Measurements from ENCODE around the gene LRP6.
"Not testable (repeated sequence)": the region's sequence is repeated elsewhere in the genome, so short reads cannot be mapped to it uniquely, and the experiment has no call there.

The LRP6 gene

DNA sequence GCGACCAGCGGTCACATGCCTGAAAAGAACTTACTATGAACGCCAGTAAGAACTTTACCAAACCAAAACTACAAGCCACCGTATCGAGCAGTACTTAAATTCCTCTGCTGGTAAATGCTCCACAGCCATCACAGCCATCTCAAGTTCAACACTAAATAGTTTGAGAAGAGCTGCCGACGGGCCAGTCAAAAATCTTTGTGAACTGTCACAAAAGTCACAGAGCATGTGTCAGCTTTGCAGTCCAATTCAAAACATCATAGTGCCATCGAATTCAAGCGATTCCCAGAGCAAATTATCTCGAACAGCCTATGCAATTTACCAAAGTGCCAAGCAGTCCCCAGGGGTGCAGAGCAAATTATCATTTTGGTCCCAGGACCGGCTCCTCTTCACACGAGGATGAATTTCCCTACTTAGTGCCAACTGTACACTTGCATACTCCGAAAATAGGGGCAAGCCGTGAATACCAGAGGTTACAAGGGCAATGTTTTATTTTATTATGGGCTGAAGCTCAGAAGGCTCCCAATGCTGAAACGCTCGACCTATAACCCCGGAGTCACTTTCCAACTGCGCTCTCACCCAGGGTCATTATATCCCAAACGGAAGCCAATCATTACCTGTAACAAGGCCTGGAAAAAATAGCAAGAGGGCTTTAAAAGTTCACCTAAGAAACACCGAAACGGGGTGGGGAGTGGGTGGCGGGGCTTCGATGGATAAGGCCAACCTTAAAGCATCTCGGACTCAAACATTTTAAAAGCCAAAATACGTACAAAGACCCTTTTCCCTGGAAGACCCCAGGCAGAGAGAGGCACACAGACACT is 1.1 kb downstream of the LRP6 start:
- DNase-seq (ENCODE audit: low read depth in 2 of 2): no peak

DNA sequence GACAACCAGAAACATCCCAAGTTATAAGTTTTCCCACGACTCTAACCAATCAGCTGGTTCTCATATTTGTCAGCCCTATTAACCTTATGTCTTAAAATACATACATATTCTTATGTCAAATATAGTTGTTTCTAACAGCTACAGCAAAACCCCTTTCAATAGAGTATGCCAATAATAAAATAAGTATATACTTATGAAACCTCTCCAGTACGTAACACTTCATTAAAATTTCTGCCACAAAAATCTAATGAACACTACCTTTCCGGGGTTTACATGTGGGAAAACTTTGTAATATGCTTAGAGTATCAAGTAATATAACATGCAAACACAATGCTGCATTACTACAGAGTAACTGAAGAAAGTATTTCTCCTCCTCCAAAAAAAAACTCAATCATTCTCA is 1.8 kb downstream of the LRP6 start:
- no peak for DNase-seq (ENCODE audit: low read depth in 2 of 2)

DNA sequence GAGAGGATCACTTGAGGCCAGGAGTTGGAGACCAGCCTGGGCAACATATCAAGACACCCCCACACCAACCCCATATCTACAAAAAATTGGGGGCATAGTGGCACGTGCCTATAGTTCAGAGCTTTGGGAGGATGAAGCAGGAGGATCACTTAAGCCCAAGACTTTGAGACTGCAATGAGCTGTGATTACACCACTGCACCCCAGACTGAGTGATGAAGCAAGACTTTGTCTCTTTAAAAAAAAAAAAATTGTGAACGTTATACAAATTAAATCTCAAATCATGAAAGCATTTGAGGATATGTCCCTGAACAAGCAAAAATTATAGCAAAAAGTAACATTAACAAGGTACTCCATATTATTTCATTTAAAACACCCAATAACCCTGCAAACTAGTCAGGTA is 2.9 kb downstream of the LRP6 start:
- no peak for DNase-seq (ENCODE audit: low read depth in 2 of 2)

DNA sequence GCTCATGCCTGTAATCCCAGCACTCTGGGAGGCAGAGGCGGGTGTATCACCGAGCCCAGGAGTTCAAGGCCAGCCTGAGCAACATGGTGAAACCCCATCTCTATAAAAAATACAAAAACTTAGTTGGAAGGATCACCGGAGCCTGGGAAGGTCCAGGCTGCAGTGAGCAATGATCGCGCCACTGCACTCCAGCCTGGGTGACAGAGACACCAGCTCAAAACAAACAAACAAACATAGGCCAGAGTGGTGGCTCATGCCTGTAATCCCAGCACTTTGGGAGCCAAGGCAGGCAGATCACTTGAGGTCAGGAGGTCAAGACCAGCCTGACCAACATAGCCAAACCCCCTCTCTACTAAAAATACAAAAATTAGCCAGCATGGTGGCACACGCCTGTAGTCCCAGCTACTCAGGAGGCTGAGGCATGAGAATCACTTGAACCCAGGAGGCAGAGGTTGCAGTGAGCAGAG is 10.5 kb downstream of the LRP6 start:
- not testable (repeated sequence) for DNase-seq (ENCODE audit: low read depth in 2 of 2)

DNA sequence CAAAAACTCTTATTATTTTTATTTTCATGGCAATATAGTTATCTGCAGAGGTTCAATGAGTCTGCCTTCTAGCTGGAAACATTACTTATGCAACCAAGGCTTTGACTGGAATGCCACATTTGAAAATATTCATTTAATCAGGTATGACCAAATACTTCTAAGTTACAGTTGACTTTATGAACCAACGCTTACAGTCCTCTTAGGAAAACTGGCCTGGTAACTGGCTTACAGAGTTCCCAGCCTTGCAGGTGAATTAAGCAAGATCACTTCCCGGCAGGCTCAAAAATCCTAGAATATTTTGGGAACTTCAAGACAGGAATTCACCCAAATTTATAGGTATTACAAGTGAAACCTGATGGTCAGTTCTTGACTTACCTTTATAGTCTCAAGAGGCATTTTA is 12.3 kb downstream of the LRP6 start:
- DNase-seq (ENCODE audit: low read depth in 2 of 2): no peak

DNA sequence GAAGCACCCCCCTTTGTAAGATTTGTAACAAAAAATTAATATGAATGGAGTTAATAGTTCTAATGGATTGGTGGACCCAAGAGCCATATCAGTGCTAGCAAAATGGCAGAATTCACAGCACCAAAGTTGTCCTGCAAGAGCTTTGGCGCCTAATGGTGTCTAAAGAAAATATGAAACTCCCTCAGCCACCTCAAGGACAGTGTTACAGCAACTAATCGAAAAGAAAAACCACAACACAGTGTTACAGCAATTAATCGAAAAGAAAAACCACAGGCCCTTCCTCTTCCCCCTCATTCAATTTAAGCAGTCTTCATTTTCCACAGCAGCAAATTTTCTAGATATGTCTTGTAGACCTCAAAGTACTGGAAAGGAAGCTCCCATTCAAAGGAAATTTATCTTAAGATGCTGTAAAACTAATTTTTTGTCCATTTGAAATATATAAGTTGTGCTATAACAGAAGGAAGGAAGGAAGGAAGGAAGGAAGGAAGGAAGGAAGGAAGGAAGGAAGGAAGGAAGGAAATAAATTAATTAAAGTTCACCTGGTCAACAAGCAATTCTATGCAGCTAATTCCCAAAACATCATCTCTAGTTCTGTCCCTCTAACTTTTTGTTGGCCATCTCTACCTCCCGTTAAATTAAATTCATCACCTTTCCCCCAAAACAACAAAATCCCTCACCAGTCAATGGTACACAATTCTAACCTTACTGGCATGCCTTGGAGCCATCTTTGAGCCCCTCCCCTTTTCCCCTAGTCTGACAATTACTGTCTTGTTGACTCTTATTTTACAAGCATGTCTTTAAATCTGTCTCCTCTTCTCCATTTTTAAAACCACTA is 17.4 kb downstream of the LRP6 start:
- DNase-seq (ENCODE audit: low read depth in 2 of 2): no peak

DNA sequence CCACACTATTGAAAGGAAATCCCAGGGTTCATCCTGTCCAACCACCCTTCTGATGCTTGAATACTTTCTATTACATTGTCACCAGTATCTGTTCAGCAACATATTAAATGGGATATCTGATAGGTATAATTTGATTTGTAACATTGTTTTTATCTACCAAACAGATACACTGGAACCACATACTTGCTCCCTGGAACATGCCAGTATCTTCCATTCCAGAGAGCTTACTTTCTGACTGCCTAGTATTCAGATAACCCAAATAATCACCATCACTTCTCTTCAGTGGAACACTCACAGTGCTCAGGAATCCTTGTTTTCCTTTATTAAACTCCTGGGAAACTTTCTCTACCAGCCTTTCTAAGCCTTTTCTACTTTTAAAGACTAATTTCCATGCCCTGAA is 19.3 kb downstream of the LRP6 start:
- no peak for DNase-seq (ENCODE audit: low read depth in 2 of 2)

DNA sequence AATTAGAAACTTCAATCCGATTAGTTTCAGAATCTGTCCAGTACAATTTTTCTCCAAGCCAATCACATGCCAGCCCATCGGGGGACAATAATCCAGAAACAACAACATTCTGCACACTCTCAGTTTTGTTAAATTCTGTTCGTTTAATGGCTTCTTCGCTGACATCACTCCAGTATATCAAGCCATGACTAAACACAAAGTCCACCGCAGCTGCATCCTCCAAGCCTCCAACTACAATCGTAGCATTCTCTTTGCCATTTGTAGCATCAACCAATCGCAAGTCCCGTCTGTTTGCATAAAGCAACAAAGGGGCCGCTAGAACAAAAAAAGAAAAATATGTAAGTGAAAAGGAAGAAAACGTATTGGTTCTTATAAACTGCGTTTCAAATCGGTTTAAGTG is 22.5 kb downstream of the LRP6 start:
- DNase-seq (ENCODE audit: low read depth in 2 of 2): no peak

DNA sequence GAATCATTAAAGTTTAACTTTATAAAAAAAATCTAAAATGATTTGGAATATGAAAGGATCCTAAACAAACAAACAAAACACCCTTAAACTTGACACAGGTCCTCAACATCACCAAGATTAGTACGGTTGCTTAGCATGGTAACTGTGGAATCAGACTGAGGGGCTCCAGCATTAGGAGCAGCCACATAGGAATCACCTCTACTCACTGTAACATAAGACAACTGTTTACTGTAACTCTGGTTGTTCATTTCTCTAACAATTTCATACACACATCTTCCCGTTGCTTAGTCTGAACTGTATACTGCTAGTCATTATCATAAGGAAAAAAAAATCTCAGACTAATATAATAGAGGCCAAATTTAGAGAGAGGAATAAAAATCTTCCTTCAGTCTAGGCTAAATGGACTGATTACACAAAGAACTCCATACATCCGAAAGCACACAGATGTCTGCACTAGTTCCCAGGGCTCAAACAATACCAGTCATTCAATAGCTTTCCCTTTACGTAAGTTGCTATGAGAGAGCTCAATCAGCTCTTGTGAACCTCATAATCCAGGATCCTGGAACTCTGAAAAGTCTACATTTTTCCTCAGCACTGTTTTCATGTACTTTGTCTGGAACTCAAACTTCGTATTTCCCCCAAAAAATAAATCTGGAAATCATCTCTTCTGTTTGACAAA is 26.0 kb downstream of the LRP6 start:
- no peak for DNase-seq (ENCODE audit: low read depth in 2 of 2)

DNA sequence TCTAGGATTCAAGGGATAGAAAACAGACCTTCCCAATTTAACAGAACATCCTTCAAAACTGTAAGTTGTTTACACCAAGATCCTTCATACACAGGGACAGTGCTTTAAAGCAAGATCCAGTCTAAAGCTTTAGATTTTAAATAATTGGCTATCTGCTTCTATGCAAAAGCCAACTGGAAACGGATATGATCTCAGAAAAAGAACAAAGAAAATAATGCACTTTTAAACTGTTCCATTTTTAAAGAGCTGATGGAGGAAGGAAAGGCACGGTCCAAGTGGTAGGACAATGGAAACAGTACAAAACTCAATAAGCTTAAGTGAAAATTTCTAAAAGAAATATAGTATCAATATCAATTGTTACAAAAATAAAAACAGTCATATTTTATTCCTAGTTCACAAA is 27.7 kb downstream of the LRP6 start:
- no peak for DNase-seq (ENCODE audit: low read depth in 2 of 2)

DNA sequence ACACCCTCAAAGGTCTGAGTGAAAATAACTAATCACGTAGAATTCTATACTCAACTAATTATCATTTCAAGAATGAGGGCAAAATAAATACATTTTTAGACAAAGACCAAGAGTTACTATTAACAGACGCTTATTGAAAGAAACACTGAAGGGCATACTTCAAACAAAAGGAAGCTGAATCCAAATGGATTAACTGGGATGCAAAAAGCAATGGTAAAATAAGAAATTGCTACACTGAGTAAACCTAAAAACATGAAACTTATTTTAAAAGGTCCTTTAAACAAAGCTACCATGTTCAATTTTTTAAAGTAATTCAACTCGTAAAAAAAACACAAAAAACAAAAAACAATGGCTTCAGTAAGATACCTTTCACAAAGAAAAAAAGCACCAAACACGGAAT is 28.2 kb downstream of the LRP6 start:
- no peak for DNase-seq (ENCODE audit: low read depth in 2 of 2)

DNA sequence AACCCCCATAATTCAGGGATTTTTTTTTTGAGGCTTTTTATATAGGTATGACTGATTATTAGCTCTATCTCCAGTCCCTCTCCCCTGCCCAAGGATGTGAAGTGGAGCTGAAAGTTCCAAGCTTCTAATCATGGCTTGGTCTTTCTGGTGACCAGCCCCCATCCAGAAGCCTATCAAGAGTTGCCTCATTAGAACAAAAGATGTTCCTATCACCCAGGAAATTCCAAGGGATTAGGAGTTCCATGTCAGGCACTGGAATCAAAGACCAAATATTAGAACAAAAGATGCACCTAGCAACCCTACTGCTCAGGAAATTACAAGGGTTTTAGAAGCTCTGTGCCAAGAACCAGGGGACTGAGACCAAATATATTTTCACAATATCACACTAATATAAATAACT is 29.9 kb downstream of the LRP6 start:
- no peak for DNase-seq (ENCODE audit: low read depth in 2 of 2)

DNA sequence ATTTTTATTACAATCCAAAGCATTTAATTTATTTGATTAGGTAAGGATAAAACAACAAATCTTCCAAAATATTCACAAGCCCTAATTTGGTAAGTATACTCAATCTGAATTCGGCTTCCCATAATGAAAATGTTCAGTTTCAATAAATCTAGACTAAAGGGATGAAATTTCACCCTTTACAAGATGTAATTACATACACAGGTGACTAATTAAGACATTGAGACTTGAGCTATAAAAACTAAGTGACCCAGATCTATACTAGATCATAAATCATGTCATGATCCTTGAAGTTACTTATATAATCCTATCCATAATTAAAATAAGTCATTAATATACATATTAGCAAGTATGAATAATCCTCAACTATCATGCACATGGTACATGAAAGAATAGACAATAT is 36.6 kb downstream of the LRP6 start:
- DNase-seq (ENCODE audit: low read depth in 2 of 2): no peak

DNA sequence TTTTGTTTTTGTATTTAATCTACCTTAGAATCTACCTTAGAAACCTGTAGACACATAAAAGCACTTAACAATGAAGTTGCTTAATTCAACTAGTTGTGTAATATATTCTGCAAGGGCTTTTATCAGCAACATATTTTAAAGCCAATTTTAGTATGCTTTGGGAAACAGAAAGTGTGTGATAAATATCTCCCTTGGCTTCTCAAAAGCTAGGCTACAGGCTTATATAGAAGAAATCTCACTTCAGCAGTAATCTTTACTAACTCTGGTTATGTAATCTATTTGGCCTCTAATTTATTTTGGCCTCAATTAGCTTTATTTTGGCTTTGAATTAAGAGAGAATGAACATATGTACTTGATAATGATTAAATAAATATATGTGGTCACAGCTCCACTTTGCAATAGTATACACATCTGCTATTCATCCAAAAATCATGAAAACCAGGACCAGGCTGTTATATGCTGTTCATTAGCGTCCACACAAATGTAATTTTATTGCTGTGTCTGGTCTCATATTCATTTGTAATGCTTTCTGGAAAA is 37.2 kb downstream of the LRP6 start:
- no peak for DNase-seq (ENCODE audit: low read depth in 2 of 2)

DNA sequence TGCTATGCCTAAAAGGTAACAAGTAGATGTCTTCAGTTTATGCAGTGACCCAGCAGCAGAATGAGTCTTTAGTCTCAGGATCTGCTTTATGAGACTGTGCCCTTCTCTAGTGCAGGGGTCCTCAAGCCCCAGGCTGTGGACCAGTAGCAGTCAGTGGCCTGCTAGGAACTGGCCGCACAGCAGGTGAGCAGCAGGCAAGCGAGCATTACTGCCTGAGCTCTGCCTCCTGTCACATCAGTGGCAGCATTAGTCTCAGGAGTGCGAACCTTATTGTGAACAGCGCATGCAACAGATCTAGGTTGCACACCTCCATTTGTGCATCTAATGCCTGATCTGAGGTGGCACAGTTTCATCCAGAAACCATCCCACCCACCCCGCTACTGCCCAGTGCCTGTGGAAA is 38.4 kb downstream of the LRP6 start:
- DNase-seq (ENCODE audit: low read depth in 2 of 2): no peak

DNA sequence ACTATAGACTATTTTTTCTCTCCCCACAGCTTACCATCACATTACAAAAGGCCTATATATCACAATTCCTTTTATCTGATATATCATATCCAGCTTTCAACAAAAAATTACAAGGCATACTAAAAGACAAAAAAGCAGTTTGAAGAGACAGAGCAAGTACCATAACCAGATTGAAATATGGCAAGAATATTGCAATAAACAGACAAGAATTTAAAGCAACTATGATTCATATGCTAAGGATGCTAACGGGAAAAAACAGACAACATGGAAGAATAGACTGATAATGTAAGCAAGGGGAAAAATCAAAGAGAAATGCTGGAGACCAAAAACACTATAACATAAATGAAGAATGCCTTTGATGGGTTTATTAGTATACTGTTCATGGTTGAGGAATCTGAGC is 40.7 kb downstream of the LRP6 start:
- DNase-seq (ENCODE audit: low read depth in 2 of 2): no peak

DNA sequence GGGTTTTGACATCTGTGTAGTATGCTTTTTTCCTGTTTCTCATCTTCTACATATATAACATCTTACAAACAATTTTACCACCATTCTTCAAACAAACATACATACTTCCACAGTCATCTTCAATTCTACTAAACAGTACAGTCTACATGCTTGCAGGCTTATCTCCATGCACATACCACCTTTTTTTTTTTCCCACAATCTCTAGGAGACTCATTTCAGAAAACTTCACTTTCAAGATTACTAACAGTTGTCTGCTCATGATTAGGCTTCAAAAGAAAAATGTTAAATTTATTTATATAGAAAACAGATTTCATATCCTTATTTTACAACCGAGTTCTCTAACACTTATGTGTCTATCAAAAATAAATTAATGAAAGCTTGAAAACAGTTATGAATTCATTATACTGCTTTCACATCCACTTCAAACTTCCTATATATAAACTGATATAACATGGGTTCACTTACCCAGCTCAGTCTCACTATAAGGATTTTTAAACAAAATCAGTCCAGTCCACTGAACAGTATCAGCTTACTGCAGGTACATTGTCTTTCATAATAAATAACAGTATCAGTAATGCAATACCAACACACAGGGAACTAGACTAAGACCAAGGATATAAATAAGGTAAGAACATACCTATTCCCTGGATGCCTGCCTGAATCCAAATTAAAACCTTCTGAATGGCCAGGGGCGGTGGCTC is 42.5 kb downstream of the LRP6 start:
- no peak for DNase-seq (ENCODE audit: low read depth in 2 of 2)

DNA sequence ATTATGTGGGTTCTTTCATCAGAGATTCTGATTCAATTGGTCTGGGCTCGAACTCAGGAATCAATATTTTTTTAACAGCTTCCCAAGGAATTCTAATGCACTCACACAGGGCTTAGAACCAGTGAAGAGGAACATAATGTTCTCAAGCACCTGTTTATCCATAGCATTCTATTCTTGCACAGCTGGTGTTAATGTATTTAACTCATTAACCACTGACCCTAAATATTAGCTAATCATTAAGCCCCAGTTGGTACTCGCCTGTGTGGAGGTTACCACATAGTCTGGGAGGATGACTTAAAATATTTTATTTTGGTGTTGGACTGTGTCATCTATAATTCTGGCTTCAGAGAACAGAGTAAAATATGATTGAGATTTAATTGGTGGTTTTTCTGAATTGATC is 45.3 kb downstream of the LRP6 start:
- no peak for DNase-seq (ENCODE audit: low read depth in 2 of 2)

DNA sequence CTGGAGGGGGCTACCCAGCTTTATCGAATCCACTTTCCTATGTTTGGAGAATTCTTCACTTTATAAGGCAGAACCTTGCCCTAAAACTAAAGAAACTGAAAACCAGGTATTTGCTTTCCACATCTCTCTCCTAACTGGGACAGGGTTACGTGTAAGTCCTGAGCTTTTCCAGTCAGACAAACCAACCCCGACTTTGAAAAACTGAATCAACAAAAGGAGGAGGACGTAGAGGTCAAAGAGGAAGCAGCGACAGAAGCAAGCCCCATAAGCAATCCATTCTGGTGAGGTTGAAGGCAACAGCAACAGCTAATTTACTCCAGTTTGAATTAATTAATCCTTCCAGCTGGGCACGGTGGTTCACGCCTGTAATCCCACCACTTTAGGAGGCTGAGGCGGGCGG is 47.2 kb downstream of the LRP6 start:
- no peak for DNase-seq (ENCODE audit: low read depth in 2 of 2)

DNA sequence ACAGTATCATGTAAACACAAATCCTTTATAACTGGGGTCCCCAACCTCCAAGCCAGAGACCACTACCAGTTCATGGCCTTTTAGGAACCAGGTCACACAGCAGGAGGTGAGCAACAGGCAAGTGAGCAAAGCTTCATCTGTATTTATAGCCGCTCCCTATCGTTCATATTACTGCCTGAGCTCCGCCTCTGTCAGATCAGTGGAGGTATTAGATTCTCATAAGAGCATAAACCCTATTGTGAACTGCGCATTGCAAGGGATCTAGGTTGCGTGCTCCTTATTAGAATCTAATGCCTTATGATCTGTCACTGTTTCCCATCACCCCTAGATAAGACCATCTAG is 49.9 kb downstream of the LRP6 start:
- no peak for DNase-seq (ENCODE audit: low read depth in 2 of 2)

DNA sequence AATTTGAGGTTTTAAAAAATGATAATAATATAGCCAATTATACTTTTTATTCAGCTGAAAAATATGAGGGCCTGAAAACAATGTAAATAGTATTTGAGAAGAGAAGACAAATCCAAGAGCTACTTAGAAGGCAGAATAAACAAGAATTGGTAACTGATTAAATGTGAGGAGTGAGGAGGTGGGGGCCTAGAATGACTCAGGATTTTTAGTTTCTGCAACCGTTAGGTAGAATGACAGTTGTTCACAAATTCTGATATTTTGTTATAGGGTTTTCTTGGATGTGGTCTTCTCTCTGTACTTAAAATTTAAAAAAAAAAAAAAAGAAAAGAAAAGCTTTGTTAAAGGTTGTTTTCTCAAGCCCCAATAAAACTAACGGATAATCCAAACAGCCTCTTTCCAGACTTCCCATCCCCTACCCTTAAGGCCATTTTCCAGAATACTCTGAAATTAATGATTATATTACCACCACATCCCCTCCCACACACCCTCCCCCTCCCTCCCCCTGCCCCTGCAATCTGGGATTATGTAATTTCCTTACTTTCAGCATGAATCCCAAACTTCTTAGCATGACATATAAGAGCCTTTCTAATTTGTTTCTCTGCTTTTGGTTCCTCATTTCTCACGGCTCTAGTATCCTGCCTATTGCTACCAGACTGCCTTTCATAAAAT is 50.4 kb downstream of the LRP6 start:
- DNase-seq (ENCODE audit: low read depth in 2 of 2): no peak
